SU-DHL-6 (cell line): Measurements from ENCODE around the gene KCNE2.
"Not testable (repeated sequence)": the region's sequence is repeated elsewhere in the genome, so short reads cannot be mapped to it uniquely, and the experiment has no call there.

Source experiments
- EZH2phosphoT487 ChIP-seq: fragments of 200-600 bp; sonication (generic), shearing (Covaris generic); conservative IDR thresholded peaks from 2 replicates; pipeline ENCODE4 v1.6.1; 2018; ENCODE audit warnings: mild to moderate bottlenecking, antibody characterized with exemption, low read length, moderate library complexity, mixed read lengths
- TF ChIP-seq, protein P1 (sequence below): fragments of 200-600 bp; sonication (generic); IDR thresholded peaks from one replicate; pipeline ENCODE4 v1.5.1; 2017; ENCODE audit warnings: antibody characterized with exemption, mild to moderate bottlenecking, low read length, moderate library complexity; ENCODE audit not compliant: insufficient read depth, poor library complexity, severe bottlenecking

DNA sequence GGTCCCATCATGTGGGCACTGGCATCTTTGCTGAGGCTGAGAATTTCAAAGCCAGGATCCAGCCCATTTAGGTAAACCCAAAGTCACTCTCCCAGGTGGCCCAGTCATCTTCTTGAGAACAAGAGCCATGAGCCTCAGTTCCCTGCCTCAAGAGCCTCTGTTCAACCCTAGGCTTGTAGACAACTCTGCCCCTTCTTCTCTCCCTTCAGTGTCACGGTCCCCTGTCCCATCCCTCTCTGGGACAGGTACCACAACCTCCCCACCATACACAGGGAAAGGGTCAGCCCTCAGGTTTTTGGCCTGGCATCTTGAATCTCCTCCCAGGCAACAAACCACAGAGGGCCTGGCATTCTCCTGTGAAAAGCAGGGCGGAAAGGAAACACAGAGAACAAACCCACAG is 41.9 kb downstream of the KCNE2 start:
- TF ChIP-seq, protein P1, sequence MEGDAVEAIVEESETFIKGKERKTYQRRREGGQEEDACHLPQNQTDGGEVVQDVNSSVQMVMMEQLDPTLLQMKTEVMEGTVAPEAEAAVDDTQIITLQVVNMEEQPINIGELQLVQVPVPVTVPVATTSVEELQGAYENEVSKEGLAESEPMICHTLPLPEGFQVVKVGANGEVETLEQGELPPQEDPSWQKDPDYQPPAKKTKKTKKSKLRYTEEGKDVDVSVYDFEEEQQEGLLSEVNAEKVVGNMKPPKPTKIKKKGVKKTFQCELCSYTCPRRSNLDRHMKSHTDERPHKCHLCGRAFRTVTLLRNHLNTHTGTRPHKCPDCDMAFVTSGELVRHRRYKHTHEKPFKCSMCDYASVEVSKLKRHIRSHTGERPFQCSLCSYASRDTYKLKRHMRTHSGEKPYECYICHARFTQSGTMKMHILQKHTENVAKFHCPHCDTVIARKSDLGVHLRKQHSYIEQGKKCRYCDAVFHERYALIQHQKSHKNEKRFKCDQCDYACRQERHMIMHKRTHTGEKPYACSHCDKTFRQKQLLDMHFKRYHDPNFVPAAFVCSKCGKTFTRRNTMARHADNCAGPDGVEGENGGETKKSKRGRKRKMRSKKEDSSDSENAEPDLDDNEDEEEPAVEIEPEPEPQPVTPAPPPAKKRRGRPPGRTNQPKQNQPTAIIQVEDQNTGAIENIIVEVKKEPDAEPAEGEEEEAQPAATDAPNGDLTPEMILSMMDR: not testable (repeated sequence)
- not testable (repeated sequence) for TF ChIP-seq EZH2phosphoT487
